Measurements from ENCODE around the gene PCDH17. TPM values are rescaled to one million over a fixed set of nuclear protein-coding genes. Genes with fewer than 3 reads are reported as not detected.

The PCDH17 gene
- total and polyA plus RNA-seq, 4 donors = 0.59 to 8.8 (median 0.98) TPM

DNA sequence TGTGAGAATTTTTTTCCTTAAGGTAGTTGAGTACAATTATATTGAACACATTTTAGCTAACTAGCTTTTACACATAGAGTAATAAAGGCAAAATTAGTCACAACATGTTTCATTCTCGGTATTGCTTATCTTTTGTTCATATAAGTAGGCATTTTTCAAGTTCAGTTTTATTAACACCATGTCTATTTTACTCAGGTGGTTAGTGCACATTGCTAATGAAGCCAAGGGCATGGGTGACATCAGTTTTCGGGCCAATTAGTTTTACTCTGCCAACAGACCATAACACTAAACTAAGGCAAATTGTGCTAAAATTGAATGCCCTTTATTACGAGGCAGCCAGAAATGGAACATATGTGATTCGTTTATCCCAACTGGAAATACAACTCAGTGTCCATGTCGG is 19.6 kb upstream of the PCDH17 start:
- WGBS = 80% methylated on average over 5 of the region's 5 CpGs
- no peak overlapping the region for H3K9ac ChIP-seq (ENCODE audit: low read depth in 1 of 2, low read length in 2 of 2)
- no peak for DNase-seq (ENCODE audit: low spot score)
- no peaks in the 10 kb centered on the region for H3K9me3 ChIP-seq (ENCODE audit: control insufficient read depth in 4 of 4, low read length in 3 of 4)
- H3K36me3 ChIP-seq (ENCODE audit: control insufficient read depth in 4 of 4, insufficient read depth in 3 of 4, low read depth in 1 of 4, low read length in 3 of 4) = no peaks in the 10 kb centered on the region
- H3K27me3 ChIP-seq (ENCODE audit: control insufficient read depth in 4 of 4, insufficient read depth in 4 of 4, low read length in 3 of 4) = no peaks in the 10 kb centered on the region
- H3K4me3 ChIP-seq (ENCODE audit: low read depth in 1 of 3, low read length in 3 of 3) = no peak overlapping the region
- H3K4me1 ChIP-seq (ENCODE audit: control insufficient read depth in 4 of 4, insufficient read depth in 4 of 4, low read length in 3 of 4) = no peaks in the 10 kb centered on the region
- no peak for TF ChIP-seq FOXA2 (IDR thresholded peaks at IDR 0.05)
- TF ChIP-seq, protein P1, sequence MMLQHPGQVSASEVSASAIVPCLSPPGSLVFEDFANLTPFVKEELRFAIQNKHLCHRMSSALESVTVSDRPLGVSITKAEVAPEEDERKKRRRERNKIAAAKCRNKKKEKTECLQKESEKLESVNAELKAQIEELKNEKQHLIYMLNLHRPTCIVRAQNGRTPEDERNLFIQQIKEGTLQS (IDR thresholded peaks at IDR 0.05) = no peak
- TF ChIP-seq JUND (IDR thresholded peaks at IDR 0.05) = no peak
- TF ChIP-seq GABPA (IDR thresholded peaks at IDR 0.05 in 1 of 2, conservative IDR thresholded peaks at IDR 0.05 in 1 of 2) = no peak
- TF ChIP-seq RXRA (IDR thresholded peaks at IDR 0.05) = no peak
- TF ChIP-seq, protein P2, sequence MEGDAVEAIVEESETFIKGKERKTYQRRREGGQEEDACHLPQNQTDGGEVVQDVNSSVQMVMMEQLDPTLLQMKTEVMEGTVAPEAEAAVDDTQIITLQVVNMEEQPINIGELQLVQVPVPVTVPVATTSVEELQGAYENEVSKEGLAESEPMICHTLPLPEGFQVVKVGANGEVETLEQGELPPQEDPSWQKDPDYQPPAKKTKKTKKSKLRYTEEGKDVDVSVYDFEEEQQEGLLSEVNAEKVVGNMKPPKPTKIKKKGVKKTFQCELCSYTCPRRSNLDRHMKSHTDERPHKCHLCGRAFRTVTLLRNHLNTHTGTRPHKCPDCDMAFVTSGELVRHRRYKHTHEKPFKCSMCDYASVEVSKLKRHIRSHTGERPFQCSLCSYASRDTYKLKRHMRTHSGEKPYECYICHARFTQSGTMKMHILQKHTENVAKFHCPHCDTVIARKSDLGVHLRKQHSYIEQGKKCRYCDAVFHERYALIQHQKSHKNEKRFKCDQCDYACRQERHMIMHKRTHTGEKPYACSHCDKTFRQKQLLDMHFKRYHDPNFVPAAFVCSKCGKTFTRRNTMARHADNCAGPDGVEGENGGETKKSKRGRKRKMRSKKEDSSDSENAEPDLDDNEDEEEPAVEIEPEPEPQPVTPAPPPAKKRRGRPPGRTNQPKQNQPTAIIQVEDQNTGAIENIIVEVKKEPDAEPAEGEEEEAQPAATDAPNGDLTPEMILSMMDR (IDR thresholded peaks at IDR 0.05; ENCODE audit: low read depth, low read length, missing input control) = no peak
- no peak overlapping the region for H3K27ac ChIP-seq (ENCODE audit: low read depth in 1 of 2, low read length in 2 of 2)

DNA sequence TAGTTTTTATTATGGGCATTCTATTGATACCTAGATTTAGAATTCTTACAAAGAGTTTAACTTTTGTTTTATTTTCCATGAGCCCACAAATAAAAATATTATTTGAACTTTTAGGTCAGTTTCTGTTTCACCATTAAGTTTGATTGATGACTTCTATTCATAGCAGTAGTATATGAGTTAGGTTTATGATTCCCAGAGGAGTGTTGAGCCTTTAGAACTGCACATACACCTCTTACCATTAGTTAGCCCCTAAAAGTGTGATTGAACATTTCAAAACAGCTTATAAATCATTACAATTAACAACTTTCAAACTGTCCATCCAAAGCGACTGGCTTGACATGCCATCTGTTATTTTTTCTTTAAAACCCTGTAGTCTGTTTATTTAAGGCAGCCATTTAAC is 19.0 kb upstream of the PCDH17 start:
- H3K36me3 ChIP-seq (ENCODE audit: control insufficient read depth in 4 of 4, insufficient read depth in 3 of 4, low read depth in 1 of 4, low read length in 3 of 4) = no peaks in the 10 kb centered on the region
- 84% methylated on average over 1 of the region's 1 CpG for WGBS
- no peak for TF ChIP-seq HNF4A (conservative IDR thresholded peaks at IDR 0.05)
- no peak for TF ChIP-seq JUND (IDR thresholded peaks at IDR 0.05)
- no peak for TF ChIP-seq SP1 (IDR thresholded peaks at IDR 0.05)
- no peak for TF ChIP-seq RAD21 (IDR thresholded peaks at IDR 0.05)
- no peak for TF ChIP-seq ZBTB33 (IDR thresholded peaks at IDR 0.05)
- TF ChIP-seq RXRA (IDR thresholded peaks at IDR 0.05) = no peak
- DNase-seq (ENCODE audit: low spot score) = no peak
- H3K27me3 ChIP-seq (ENCODE audit: control insufficient read depth in 4 of 4, insufficient read depth in 4 of 4, low read length in 3 of 4) = no peaks in the 10 kb centered on the region
- H3K4me1 ChIP-seq (ENCODE audit: control insufficient read depth in 4 of 4, insufficient read depth in 4 of 4, low read length in 3 of 4) = no peaks in the 10 kb centered on the region
- H3K4me3 ChIP-seq (ENCODE audit: low read depth in 1 of 3, low read length in 3 of 3) = no peak overlapping the region
- H3K9me3 ChIP-seq (ENCODE audit: control insufficient read depth in 4 of 4, low read length in 3 of 4) = no peaks in the 10 kb centered on the region
- no peak overlapping the region for H3K9ac ChIP-seq (ENCODE audit: low read depth in 1 of 2, low read length in 2 of 2)
- no peak overlapping the region for H3K27ac ChIP-seq (ENCODE audit: low read depth in 1 of 2, low read length in 2 of 2)

DNA sequence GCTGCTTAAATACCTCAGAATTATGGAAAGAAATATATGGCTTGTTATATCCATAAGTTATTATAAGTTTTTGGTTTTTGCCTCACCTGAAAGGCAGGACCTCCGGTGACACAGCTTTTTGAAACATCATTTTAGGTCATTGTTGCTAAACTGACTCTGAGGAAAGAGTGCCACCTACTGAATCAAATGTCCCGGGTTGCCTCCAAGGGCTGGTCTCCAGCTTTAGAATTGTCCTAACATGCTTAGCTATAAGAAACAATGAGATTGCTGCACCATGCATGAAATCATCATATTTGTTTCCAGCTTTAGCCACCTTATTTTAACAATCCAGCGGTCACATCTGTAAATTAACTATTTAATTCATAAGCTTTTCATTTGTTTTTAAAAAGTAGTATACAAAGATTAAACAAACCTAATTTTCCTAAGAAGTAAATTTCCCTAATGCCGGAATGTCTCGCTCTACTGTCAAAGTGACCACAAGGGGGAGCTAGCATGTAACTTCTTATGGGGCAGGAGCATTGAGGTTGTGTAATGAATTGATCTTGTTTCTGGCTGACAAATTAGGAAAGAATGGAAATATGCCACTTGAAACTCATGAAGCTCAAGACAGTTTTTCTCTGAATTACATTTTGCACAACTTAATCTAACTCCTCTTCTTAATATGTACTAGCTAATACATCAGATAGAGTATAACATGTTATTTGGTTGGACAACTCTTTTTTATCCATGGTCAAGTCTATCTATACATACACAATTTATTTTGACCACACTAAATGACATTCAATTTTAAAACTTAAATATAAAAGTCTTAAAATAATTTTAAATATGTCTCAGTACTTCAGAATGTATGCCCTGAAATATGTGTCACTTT is 6.7 kb upstream of the PCDH17 start:
- Histone ChIP-seq H3K27ac (ENCODE audit: low read depth in 1 of 2, low read length in 2 of 2) (no peak overlapping the region), H3K36me3 (ENCODE audit: control insufficient read depth in 4 of 4, insufficient read depth in 3 of 4, low read depth in 1 of 4, low read length in 3 of 4) (no peaks in the 10 kb centered on the region), H3K9me3 (ENCODE audit: control insufficient read depth in 4 of 4, low read length in 3 of 4) (no peaks in the 10 kb centered on the region), H3K9ac (ENCODE audit: low read depth in 1 of 2, low read length in 2 of 2) (no peak overlapping the region), H3K4me1 (ENCODE audit: control insufficient read depth in 4 of 4, insufficient read depth in 4 of 4, low read length in 3 of 4) (peaks cover 1 to 8% (median 7%) of the 10 kb centered on the region in 4 donors), H3K27me3 (ENCODE audit: control insufficient read depth in 4 of 4, insufficient read depth in 4 of 4, low read length in 3 of 4) (peaks cover 0 to 12% (median 3%) of the 10 kb centered on the region in 4 donors), H3K4me3 (ENCODE audit: low read depth in 1 of 3, low read length in 3 of 3) (no peak overlapping the region)
- DNase-seq (ENCODE audit: low spot score) = no peak
- WGBS = 5% methylated on average over 5 of the region's 5 CpGs
- no peak for TF ChIP-seq FOXA2 (IDR thresholded peaks at IDR 0.05)
- TF ChIP-seq NR2F2 (IDR thresholded peaks at IDR 0.05) = no peak
- TF ChIP-seq, protein P3, sequence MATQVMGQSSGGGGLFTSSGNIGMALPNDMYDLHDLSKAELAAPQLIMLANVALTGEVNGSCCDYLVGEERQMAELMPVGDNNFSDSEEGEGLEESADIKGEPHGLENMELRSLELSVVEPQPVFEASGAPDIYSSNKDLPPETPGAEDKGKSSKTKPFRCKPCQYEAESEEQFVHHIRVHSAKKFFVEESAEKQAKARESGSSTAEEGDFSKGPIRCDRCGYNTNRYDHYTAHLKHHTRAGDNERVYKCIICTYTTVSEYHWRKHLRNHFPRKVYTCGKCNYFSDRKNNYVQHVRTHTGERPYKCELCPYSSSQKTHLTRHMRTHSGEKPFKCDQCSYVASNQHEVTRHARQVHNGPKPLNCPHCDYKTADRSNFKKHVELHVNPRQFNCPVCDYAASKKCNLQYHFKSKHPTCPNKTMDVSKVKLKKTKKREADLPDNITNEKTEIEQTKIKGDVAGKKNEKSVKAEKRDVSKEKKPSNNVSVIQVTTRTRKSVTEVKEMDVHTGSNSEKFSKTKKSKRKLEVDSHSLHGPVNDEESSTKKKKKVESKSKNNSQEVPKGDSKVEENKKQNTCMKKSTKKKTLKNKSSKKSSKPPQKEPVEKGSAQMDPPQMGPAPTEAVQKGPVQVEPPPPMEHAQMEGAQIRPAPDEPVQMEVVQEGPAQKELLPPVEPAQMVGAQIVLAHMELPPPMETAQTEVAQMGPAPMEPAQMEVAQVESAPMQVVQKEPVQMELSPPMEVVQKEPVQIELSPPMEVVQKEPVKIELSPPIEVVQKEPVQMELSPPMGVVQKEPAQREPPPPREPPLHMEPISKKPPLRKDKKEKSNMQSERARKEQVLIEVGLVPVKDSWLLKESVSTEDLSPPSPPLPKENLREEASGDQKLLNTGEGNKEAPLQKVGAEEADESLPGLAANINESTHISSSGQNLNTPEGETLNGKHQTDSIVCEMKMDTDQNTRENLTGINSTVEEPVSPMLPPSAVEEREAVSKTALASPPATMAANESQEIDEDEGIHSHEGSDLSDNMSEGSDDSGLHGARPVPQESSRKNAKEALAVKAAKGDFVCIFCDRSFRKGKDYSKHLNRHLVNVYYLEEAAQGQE (IDR thresholded peaks at IDR 0.05) = no peak
- no peak for TF ChIP-seq SP1 (IDR thresholded peaks at IDR 0.05)
- TF ChIP-seq GABPA (IDR thresholded peaks at IDR 0.05 in 1 of 2, conservative IDR thresholded peaks at IDR 0.05 in 1 of 2) = no peak
- no peak for TF ChIP-seq TAF1 (conservative IDR thresholded peaks at IDR 0.05)
- TF ChIP-seq RAD21 (IDR thresholded peaks at IDR 0.05) = peak; percentile 83 to 86
- peak; percentile 31 for TF ChIP-seq YY1 (IDR thresholded peaks at IDR 0.05)
- no peak for TF ChIP-seq JUND (IDR thresholded peaks at IDR 0.05)
- TF ChIP-seq, protein P1 (IDR thresholded peaks at IDR 0.05) = no peak
- no peak for TF ChIP-seq HNF4A (conservative IDR thresholded peaks at IDR 0.05)
- TF ChIP-seq, protein P2 (IDR thresholded peaks at IDR 0.05; ENCODE audit: low read depth, low read length, missing input control) = peak; percentile 73
- TF ChIP-seq FOXA1 (IDR thresholded peaks at IDR 0.05) = no peak
